Measurements from ENCODE around the gene PRDM1. TPM values are rescaled to one million over a fixed set of nuclear protein-coding genes. Genes with fewer than 3 reads are reported as not detected.

PRDM1 gene
- total and polyA plus RNA-seq, 9 donors = 2.5 to 7.8 (median 3.7) TPM

DNA sequence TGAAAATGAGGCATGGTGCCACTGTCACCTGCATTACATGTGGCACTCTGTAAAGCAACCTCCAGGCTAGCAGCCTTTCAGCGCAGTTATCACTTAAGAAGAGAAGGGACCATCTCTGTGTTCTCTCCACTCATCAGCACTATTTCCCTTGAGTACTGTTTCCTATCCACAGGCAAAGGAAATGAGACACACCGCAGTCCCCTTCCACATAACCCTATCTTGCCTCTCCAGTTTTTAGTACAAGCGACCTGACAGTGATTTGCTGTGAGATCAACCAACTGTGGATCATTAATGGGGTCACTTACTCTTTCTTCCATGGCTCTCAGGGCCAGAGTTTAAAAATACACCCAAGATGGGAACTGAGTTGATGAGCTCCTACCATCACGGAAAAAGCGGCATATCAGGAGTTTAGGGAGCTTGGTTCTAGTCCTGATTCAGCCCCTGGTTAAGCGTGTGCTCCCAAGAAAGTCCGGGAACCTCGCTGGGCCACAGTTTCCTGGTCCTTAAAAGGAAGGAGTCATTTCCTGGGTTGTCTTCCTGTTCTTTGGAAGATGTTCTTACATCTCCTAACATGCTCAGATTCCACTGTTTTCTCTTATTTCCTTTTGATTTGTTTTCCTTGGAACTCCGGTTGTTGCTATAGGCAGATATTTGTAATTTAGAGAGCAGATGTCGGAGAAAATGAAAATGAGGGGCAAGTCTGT, 27.3 kb downstream of the PRDM1 start:
- peak; percentile 55 for DNase-seq
- 90% methylated on average over 3 of the region's 10 CpGs for WGBS (ENCODE audit: insufficient coverage)
- Histone ChIP-seq H3K36me3 (ENCODE audit: control insufficient read depth, insufficient read depth, low read length) (no peaks in the 10 kb centered on the region), H3K4me1 (ENCODE audit: control insufficient read depth, insufficient read depth, low read length) (peaks cover 4% of the 10 kb centered on the region), H3K27ac (ENCODE audit: low read length) (no peak overlapping the region), H3K9me3 (replicated peaks; ENCODE audit: control insufficient read depth, low read depth, low read length) (no peaks in the 10 kb centered on the region), H3K4me3 (ENCODE audit: low read length) (no peak overlapping the region), H3K27me3 (ENCODE audit: control insufficient read depth, insufficient read depth, low read length) (no peaks in the 10 kb centered on the region)

- WGBS (ENCODE audit: insufficient coverage) = 74% methylated on average over 5 of the region's 9 CpGs
- no peak overlapping the region for H3K27ac ChIP-seq (ENCODE audit: low read length)
Observed at GRCh38 chr6:106114492-106114891, 28.4 kb downstream of the PRDM1 start.

DNA sequence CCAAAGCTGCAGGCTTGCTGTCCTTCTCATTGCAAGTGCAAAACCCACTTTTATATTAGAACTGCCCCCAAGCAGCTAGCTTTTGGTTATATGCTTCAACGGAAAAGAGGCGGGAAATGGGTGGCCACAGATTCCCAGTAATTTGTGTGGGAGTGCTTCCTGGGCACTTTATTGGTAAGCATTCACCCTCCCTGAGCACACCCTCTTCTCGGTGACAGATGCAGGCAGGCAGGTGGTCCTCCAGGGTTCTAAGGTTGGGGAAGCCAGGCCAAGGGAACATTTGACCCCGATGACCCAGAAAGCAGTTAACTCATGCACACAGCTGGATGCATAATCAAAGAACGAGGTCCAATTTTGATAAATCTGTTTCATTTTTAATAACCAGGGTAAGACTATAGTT, 29.1 kb downstream of the PRDM1 start:
- Histone ChIP-seq H3K9me3 (replicated peaks; ENCODE audit: control insufficient read depth, low read depth, low read length) (no peaks in the 10 kb centered on the region), H3K36me3 (ENCODE audit: control insufficient read depth, insufficient read depth, low read length) (no peaks in the 10 kb centered on the region), H3K27me3 (ENCODE audit: control insufficient read depth, insufficient read depth, low read length) (no peaks in the 10 kb centered on the region), H3K4me3 (ENCODE audit: low read length) (no peak overlapping the region), H3K4me1 (ENCODE audit: control insufficient read depth, insufficient read depth, low read length) (peaks cover 4% of the 10 kb centered on the region), H3K27ac (ENCODE audit: low read length) (no peak overlapping the region)
- WGBS (ENCODE audit: insufficient coverage) = 80% methylated on average over 2 of the region's 5 CpGs
- DNase-seq = no peak

More at GRCh38 chr6:106114492-106114891, 28.4 kb downstream of the PRDM1 start:
- no peaks in the 10 kb centered on the region for H3K9me3 ChIP-seq (replicated peaks; ENCODE audit: control insufficient read depth, low read depth, low read length)
- DNase-seq = no peak
- peaks cover 4% of the 10 kb centered on the region for H3K4me1 ChIP-seq (ENCODE audit: control insufficient read depth, insufficient read depth, low read length)
- H3K36me3 ChIP-seq (ENCODE audit: control insufficient read depth, insufficient read depth, low read length) = no peaks in the 10 kb centered on the region
- H3K4me3 ChIP-seq (ENCODE audit: low read length) = no peak overlapping the region
- H3K27me3 ChIP-seq (ENCODE audit: control insufficient read depth, insufficient read depth, low read length) = no peaks in the 10 kb centered on the region

GRCh38 chr6:106116125-106116832, 30.1 kb downstream of the PRDM1 start:
- Histone ChIP-seq H3K27me3 (ENCODE audit: control insufficient read depth, insufficient read depth, low read length) (no peaks in the 10 kb centered on the region), H3K4me3 (ENCODE audit: low read length) (no peak overlapping the region), H3K27ac (ENCODE audit: low read length) (no peak overlapping the region), H3K36me3 (ENCODE audit: control insufficient read depth, insufficient read depth, low read length) (no peaks in the 10 kb centered on the region), H3K9me3 (replicated peaks; ENCODE audit: control insufficient read depth, low read depth, low read length) (no peaks in the 10 kb centered on the region), H3K4me1 (ENCODE audit: control insufficient read depth, insufficient read depth, low read length) (peaks cover 4% of the 10 kb centered on the region)
- WGBS (ENCODE audit: insufficient coverage) = 76% methylated on average over 3 of the region's 6 CpGs
- DNase-seq = peak; percentile 38

DNA sequence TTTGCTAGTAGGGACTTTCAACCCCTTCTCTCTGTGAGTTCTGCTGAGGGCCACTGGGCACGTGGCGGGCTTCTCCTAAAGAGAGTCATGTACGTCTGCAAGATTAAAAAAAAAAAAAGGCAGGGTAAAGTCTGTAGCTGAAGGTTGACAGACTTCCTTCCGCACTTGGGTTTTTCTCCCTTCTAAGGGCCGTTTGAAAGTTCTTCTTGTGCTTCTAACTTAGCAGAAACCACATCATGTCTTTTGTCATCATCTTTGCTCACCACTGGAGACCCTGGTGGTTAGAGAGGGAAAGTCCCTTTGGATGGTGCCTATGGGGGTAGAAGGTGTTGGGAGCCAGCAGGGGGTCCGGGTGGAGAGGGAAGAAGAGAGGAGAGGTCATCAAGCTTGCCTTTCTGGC, 31.4 kb downstream of the PRDM1 start:
- Histone ChIP-seq H3K27me3 (ENCODE audit: control insufficient read depth, insufficient read depth, low read length) (no peaks in the 10 kb centered on the region), H3K27ac (ENCODE audit: low read length) (no peak overlapping the region), H3K9me3 (replicated peaks; ENCODE audit: control insufficient read depth, low read depth, low read length) (no peaks in the 10 kb centered on the region), H3K4me1 (ENCODE audit: control insufficient read depth, insufficient read depth, low read length) (peaks cover 4% of the 10 kb centered on the region), H3K4me3 (ENCODE audit: low read length) (no peak overlapping the region), H3K36me3 (ENCODE audit: control insufficient read depth, insufficient read depth, low read length) (no peaks in the 10 kb centered on the region)
- DNase-seq = peak; percentile 19
- WGBS (ENCODE audit: insufficient coverage) = 20% methylated on average over 1 of the region's 6 CpGs

- no peak overlapping the region for H3K4me3 ChIP-seq (ENCODE audit: low read length)
- peaks cover 4% of the 10 kb centered on the region for H3K4me1 ChIP-seq (ENCODE audit: control insufficient read depth, insufficient read depth, low read length)
- H3K27me3 ChIP-seq (ENCODE audit: control insufficient read depth, insufficient read depth, low read length) = no peaks in the 10 kb centered on the region
- no peak for DNase-seq
- no peaks in the 10 kb centered on the region for H3K9me3 ChIP-seq (replicated peaks; ENCODE audit: control insufficient read depth, low read depth, low read length)
- no peak overlapping the region for H3K27ac ChIP-seq (ENCODE audit: low read length)
- WGBS (ENCODE audit: insufficient coverage) = 80% methylated on average over 2 of the region's 3 CpGs
- no peaks in the 10 kb centered on the region for H3K36me3 ChIP-seq (ENCODE audit: control insufficient read depth, insufficient read depth, low read length)
Observed at GRCh38 chr6:106118835-106119431, 32.8 kb downstream of the PRDM1 start.

DNA sequence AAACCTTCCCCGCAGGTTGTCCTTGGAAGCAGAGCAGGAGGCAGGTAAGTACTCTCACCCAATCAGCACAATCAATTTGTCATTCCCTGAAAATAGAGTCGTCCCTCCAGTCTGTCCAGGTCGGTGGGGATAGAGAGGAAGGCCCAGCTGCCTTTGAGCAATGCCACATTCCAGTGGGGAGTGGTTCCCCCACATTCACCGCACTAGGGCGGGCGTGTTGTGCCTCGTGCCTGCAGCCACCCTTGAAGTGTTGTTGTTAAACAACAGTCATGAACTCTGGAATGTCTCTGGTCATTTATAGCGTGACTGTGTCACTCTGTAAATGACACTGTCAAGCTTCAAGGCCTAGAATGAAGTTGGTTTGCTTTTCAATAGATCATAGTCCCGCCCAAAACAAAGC, 33.4 kb downstream of the PRDM1 start:
- 80% methylated on average over 6 of the region's 9 CpGs for WGBS (ENCODE audit: insufficient coverage)
- no peak overlapping the region for H3K4me3 ChIP-seq (ENCODE audit: low read length)

GRCh38 chr6:106120006-106120405, 33.9 kb downstream of the PRDM1 start:
- Histone ChIP-seq H3K27me3 (ENCODE audit: control insufficient read depth, insufficient read depth, low read length) (no peaks in the 10 kb centered on the region), H3K36me3 (ENCODE audit: control insufficient read depth, insufficient read depth, low read length) (no peaks in the 10 kb centered on the region), H3K4me3 (ENCODE audit: low read length) (no peak overlapping the region), H3K4me1 (ENCODE audit: control insufficient read depth, insufficient read depth, low read length) (peaks cover 4% of the 10 kb centered on the region), H3K9me3 (replicated peaks; ENCODE audit: control insufficient read depth, low read depth, low read length) (no peaks in the 10 kb centered on the region), H3K27ac (ENCODE audit: low read length) (no peak overlapping the region)
- no CpG with 5 or more reads among the region's 2 CpGs for WGBS (ENCODE audit: insufficient coverage)
- DNase-seq = no peak

More for the DNA sequence above, 33.4 kb downstream of the PRDM1 start:
- Histone ChIP-seq H3K4me1 (ENCODE audit: control insufficient read depth, insufficient read depth, low read length) (peaks cover 4% of the 10 kb centered on the region), H3K36me3 (ENCODE audit: control insufficient read depth, insufficient read depth, low read length) (no peaks in the 10 kb centered on the region), H3K27ac (ENCODE audit: low read length) (no peak overlapping the region), H3K9me3 (replicated peaks; ENCODE audit: control insufficient read depth, low read depth, low read length) (no peaks in the 10 kb centered on the region), H3K27me3 (ENCODE audit: control insufficient read depth, insufficient read depth, low read length) (no peaks in the 10 kb centered on the region)
- DNase-seq = no peak

GRCh38 chr6:106120406-106120805, 34.3 kb downstream of the PRDM1 start:
- 100% methylated on average over 1 of the region's 6 CpGs for WGBS (ENCODE audit: insufficient coverage)

GRCh38 chr6:106122306-106122918, 36.3 kb downstream of the PRDM1 start:
- H3K27me3 ChIP-seq (ENCODE audit: control insufficient read depth, insufficient read depth, low read length) = no peaks in the 10 kb centered on the region
- H3K4me3 ChIP-seq (ENCODE audit: low read length) = no peak overlapping the region
- H3K27ac ChIP-seq (ENCODE audit: low read length) = no peak overlapping the region
- no peaks in the 10 kb centered on the region for H3K4me1 ChIP-seq (ENCODE audit: control insufficient read depth, insufficient read depth, low read length)
- 76% methylated on average over 5 of the region's 6 CpGs for WGBS (ENCODE audit: insufficient coverage)
- no peaks in the 10 kb centered on the region for H3K9me3 ChIP-seq (replicated peaks; ENCODE audit: control insufficient read depth, low read depth, low read length)
- H3K36me3 ChIP-seq (ENCODE audit: control insufficient read depth, insufficient read depth, low read length) = no peaks in the 10 kb centered on the region
- no peak for DNase-seq

More at GRCh38 chr6:106120406-106120805, 34.3 kb downstream of the PRDM1 start:
- no peaks in the 10 kb centered on the region for H3K36me3 ChIP-seq (ENCODE audit: control insufficient read depth, insufficient read depth, low read length)
- H3K27me3 ChIP-seq (ENCODE audit: control insufficient read depth, insufficient read depth, low read length) = no peaks in the 10 kb centered on the region
- DNase-seq = no peak
- no peak overlapping the region for H3K4me3 ChIP-seq (ENCODE audit: low read length)
- H3K9me3 ChIP-seq (replicated peaks; ENCODE audit: control insufficient read depth, low read depth, low read length) = no peaks in the 10 kb centered on the region
- peaks cover 4% of the 10 kb centered on the region for H3K4me1 ChIP-seq (ENCODE audit: control insufficient read depth, insufficient read depth, low read length)
- no peak overlapping the region for H3K27ac ChIP-seq (ENCODE audit: low read length)
